Mammary epithelial cell (primary cell): ENCODE data around the gene FBXL12.

Experiments used
- CTCF ChIP-seq, 2 donors: IDR thresholded peaks in 1 of 2; conservative IDR thresholded peaks in 1 of 2; 2 replicates each; pipeline ENCODE4 v1.5.1; 2011 to 2012; ENCODE audit warnings: inconsistent platforms in 2 of 2, low read length in 2 of 2, mild to moderate bottlenecking in 2 of 2, control low read depth in 1 of 2, low read depth in 1 of 2; ENCODE audit not compliant: insufficient read depth in 1 of 2; ENCODE audit errors: extremely low read depth in 1 of 2
- EZH2 ChIP-seq: IDR thresholded peaks from 2 replicates; pipeline ENCODE4 v1.6.1; 2012; ENCODE audit warnings: low read length, inconsistent platforms, borderline replicate concordance

GRCh38 chr19:9818175-9818733, 625 bp downstream of the FBXL12 start:
- no peak for TF ChIP-seq CTCF (conservative IDR thresholded peaks at IDR 0.05 in 1 of 2, IDR thresholded peaks at IDR 0.05 in 1 of 2; ENCODE audit: extremely low read depth in 1 of 2, insufficient read depth in 1 of 2, low read depth in 1 of 2, low read length in 2 of 2)
- no peak for TF ChIP-seq EZH2
